GM12878 (cell line): ENCODE measurements around the gene HIRA. TPM values are rescaled to one million over a fixed set of nuclear protein-coding genes. Genes with fewer than 3 reads are reported as not detected.

ENCODE experiments used
- ETV6 ChIP-seq, 2 experiments: fragments of 450-650 bp in 1 of 2; IDR thresholded peaks in 1 of 2; conservative IDR thresholded peaks in 1 of 2; 2 replicates each; pipeline ENCODE4 v1.6.1; 2014; ENCODE audit warnings: antibody characterized with exemption in 1 of 2, borderline replicate concordance in 1 of 2, low read depth in 1 of 2, mild to moderate bottlenecking in 1 of 2, moderate library complexity in 1 of 2
- RAD51 ChIP-seq: fragments of 450-650 bp; IDR thresholded peaks from 2 replicates; pipeline ENCODE4 v1.6.1; 2016; ENCODE audit warnings: moderate library complexity, mild to moderate bottlenecking, inconsistent platforms
- polyA plus RNA-seq, 11 experiments: library from polyadenylated mRNA; depleted of rRNA in 4 of 11; unstranded in 6 of 11; stranded (reverse) in 5 of 11; fragments of >200 nt; fragmentation: Nextera tagmentation in 4 of 11; fragmentation: Illumina TruSeq in 1 of 11; extraction: Ambion mirVana in 4 of 11; extraction: Trizol in 1 of 11; gene quantifications; 1 replicate in 1 of 11; 2 replicates in 10 of 11; pipeline versions ENCODE4 v1.2.1 to v1.2.3, GENCODE V29; 2011 to 2016; ENCODE audit warnings: inconsistent platforms in 2 of 11, missing spikeins in 2 of 11, low read depth in 1 of 11
- total RNA-seq, 4 experiments: library from RNA; depleted of rRNA in 3 of 4; stranded (reverse); fragments of >200 nt in 3 of 4; fragmentation: Illumina TruSeq in 1 of 4; extraction: Trizol in 1 of 4; gene quantifications; 2 replicates each; pipeline versions ENCODE4 v1.2.1 to v1.2.3, GENCODE V29; 2013 to 2021
- TF ChIP-seq, protein P1 (sequence below): fragments of 450-650 bp; formaldehyde crosslinking; IDR thresholded peaks from 2 replicates; pipeline ENCODE4 v1.4.0; 2020; ENCODE audit warnings: mild to moderate bottlenecking, moderate library complexity
- TF ChIP-seq, protein P2 (sequence below): fragments of 450-650 bp; IDR thresholded peaks from 2 replicates; pipeline ENCODE4 v1.6.1; 2017; ENCODE audit warnings: low read depth, mild to moderate bottlenecking, moderate library complexity
- TF ChIP-seq, protein P3 (sequence below): fragments of 450-650 bp; IDR thresholded peaks from 2 replicates; pipeline ENCODE4 v1.6.1; 2018; ENCODE audit warnings: mild to moderate bottlenecking, low read depth, moderate library complexity; ENCODE audit not compliant: partially characterized antibody

Gene HIRA
- total and polyA plus RNA-seq, 10 of the 15 experiments (the other 5 are each of a cell fraction or from before 2014, with no cell fraction given): 0.34 to 32.7 (median 14.5) TPM

DNA sequence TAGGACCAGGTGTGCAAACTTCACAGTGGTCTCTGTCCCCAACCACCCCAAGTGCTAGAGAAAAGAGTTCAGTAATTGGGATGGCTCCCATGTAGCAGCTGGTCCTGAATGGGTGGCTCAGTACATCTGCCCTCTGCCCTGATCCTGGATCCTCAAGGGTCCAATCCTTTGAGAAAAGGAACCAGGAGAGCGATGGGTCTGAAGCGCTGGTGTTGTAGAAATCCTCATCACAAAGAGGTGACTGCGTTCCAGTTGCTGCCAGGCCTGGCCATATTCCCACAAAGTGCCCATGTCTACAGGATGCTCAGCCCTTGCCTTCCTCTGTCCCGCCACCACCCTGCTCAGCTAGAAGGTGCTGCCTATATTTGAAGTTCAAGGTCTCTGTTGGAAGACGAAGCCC lies 22.2 kb upstream of the HIRA start (continued):
- TF ChIP-seq, protein P1, sequence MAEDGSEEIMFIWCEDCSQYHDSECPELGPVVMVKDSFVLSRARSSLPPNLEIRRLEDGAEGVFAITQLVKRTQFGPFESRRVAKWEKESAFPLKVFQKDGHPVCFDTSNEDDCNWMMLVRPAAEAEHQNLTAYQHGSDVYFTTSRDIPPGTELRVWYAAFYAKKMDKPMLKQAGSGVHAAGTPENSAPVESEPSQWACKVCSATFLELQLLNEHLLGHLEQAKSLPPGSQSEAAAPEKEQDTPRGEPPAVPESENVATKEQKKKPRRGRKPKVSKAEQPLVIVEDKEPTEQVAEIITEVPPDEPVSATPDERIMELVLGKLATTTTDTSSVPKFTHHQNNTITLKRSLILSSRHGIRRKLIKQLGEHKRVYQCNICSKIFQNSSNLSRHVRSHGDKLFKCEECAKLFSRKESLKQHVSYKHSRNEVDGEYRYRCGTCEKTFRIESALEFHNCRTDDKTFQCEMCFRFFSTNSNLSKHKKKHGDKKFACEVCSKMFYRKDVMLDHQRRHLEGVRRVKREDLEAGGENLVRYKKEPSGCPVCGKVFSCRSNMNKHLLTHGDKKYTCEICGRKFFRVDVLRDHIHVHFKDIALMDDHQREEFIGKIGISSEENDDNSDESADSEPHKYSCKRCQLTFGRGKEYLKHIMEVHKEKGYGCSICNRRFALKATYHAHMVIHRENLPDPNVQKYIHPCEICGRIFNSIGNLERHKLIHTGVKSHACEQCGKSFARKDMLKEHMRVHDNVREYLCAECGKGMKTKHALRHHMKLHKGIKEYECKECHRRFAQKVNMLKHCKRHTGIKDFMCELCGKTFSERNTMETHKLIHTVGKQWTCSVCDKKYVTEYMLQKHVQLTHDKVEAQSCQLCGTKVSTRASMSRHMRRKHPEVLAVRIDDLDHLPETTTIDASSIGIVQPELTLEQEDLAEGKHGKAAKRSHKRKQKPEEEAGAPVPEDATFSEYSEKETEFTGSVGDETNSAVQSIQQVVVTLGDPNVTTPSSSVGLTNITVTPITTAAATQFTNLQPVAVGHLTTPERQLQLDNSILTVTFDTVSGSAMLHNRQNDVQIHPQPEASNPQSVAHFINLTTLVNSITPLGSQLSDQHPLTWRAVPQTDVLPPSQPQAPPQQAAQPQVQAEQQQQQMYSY (CRISPR knock-in tag): no peak
- no peak for TF ChIP-seq ETV6 (conservative IDR thresholded peaks at IDR 0.05 in 1 of 2, IDR thresholded peaks at IDR 0.05 in 1 of 2; ENCODE audit: borderline replicate concordance in 1 of 2, low read depth in 1 of 2)
- no peak for TF ChIP-seq RAD51
- TF ChIP-seq, protein P2, sequence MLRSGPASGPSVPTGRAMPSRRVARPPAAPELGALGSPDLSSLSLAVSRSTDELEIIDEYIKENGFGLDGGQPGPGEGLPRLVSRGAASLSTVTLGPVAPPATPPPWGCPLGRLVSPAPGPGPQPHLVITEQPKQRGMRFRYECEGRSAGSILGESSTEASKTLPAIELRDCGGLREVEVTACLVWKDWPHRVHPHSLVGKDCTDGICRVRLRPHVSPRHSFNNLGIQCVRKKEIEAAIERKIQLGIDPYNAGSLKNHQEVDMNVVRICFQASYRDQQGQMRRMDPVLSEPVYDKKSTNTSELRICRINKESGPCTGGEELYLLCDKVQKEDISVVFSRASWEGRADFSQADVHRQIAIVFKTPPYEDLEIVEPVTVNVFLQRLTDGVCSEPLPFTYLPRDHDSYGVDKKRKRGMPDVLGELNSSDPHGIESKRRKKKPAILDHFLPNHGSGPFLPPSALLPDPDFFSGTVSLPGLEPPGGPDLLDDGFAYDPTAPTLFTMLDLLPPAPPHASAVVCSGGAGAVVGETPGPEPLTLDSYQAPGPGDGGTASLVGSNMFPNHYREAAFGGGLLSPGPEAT: no peak
- TF ChIP-seq, protein P3, sequence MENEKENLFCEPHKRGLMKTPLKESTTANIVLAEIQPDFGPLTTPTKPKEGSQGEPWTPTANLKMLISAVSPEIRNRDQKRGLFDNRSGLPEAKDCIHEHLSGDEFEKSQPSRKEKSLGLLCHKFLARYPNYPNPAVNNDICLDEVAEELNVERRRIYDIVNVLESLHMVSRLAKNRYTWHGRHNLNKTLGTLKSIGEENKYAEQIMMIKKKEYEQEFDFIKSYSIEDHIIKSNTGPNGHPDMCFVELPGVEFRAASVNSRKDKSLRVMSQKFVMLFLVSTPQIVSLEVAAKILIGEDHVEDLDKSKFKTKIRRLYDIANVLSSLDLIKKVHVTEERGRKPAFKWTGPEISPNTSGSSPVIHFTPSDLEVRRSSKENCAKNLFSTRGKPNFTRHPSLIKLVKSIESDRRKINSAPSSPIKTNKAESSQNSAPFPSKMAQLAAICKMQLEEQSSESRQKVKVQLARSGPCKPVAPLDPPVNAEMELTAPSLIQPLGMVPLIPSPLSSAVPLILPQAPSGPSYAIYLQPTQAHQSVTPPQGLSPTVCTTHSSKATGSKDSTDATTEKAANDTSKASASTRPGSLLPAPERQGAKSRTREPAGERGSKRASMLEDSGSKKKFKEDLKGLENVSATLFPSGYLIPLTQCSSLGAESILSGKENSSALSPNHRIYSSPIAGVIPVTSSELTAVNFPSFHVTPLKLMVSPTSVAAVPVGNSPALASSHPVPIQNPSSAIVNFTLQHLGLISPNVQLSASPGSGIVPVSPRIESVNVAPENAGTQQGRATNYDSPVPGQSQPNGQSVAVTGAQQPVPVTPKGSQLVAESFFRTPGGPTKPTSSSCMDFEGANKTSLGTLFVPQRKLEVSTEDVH: no peak
